Fibroblast of skin of abdomen (primary cell): Measurements from ENCODE around the gene MYRF.

ENCODE experiments used
- DNase-seq: peaks from one replicate; pipeline ENCODE4 v3.0.0-alpha.2; 2013

Gene MYRF

GRCh38 chr11:61826930-61827570, 74.6 kb downstream of the MYRF start:
- DNase-seq, result no peak

- peak; percentile 96 for DNase-seq
These were observed 75.3 kb downstream of the MYRF start, which contains the start of gene FADS2 for GRCh38 chr11:61827571-61828378. TSS of gene FADS2 (plus strand) at chr11:61828300. CDS start at chr11:61828391, 91 bp downstream.

- no peak for DNase-seq
These were observed 75.9 kb downstream of the MYRF start for GRCh38 chr11:61828379-61828628.

GRCh38 chr11:61828629-61829407, 76.4 kb downstream of the MYRF start:
- DNase-seq, result peak; percentile 24

- DNase-seq, result no peak
These were observed 77.4 kb downstream of the MYRF start for GRCh38 chr11:61829806-61830205.

GRCh38 chr11:61830237-61831105, 78.0 kb downstream of the MYRF start:
- peak; percentile 31 for DNase-seq

- no peak for DNase-seq
These were observed 79.8 kb downstream of the MYRF start for GRCh38 chr11:61832207-61832606.

GRCh38 chr11:61832754-61833153, 80.3 kb downstream of the MYRF start:
- no peak for DNase-seq

GRCh38 chr11:61833471-61833870, 81.0 kb downstream of the MYRF start:
- DNase-seq, result no peak

GRCh38 chr11:61833926-61834277, 81.5 kb downstream of the MYRF start:
- DNase-seq, result no peak

- DNase-seq, result peak; percentile 55
These were observed 82.0 kb downstream of the MYRF start for GRCh38 chr11:61834278-61835048.

GRCh38 chr11:61836193-61836592, 83.8 kb downstream of the MYRF start:
- no peak for DNase-seq

GRCh38 chr11:61837411-61838005, 85.1 kb downstream of the MYRF start:
- no peak for DNase-seq
